ENCODE results near the gene HABP4. TPM values are rescaled to one million over a fixed set of nuclear protein-coding genes. Genes with fewer than 3 reads are reported as not detected.

HABP4 gene
- total RNA-seq, 1 experiment from 2014 or later: 9.8 TPM

GRCh38 chr9:96423322-96423984 is 26.5 kb upstream of the HABP4 start (continued):
- TF ChIP-seq PRDM15 (CRISPR knock-in tag; IDR thresholded peaks at IDR 0.05): no peak
- no peak for TF ChIP-seq JAZF1 (CRISPR knock-in tag; IDR thresholded peaks at IDR 0.05)
- no peak for TF ChIP-seq FOXJ3 (CRISPR knock-in tag; IDR thresholded peaks at IDR 0.05; ENCODE audit: borderline replicate concordance)
- no peak for TF ChIP-seq ZNF416 (CRISPR knock-in tag; IDR thresholded peaks at IDR 0.05)

GRCh38 chr9:96423985-96424336 is 26.0 kb upstream of the HABP4 start:
- ATAC-seq (no peak), DNase-seq (ENCODE audit: low spot score) (no peak)
- TF ChIP-seq ZMAT4 (CRISPR knock-in tag; IDR thresholded peaks at IDR 0.05) (no peak), NR2C2 (CRISPR knock-in tag; IDR thresholded peaks at IDR 0.05) (no peak), RELA (CRISPR knock-in tag; IDR thresholded peaks at IDR 0.05; ENCODE audit: borderline replicate concordance) (no peak), ZNF532 (CRISPR knock-in tag; IDR thresholded peaks at IDR 0.05; ENCODE audit: borderline replicate concordance) (no peak), ZNF671 (CRISPR knock-in tag; IDR thresholded peaks at IDR 0.05) (no peak), ERG (CRISPR knock-in tag; IDR thresholded peaks at IDR 0.05) (no peak), SMAD4 (CRISPR knock-in tag; IDR thresholded peaks at IDR 0.05) (no peak), TCF7 (CRISPR knock-in tag; IDR thresholded peaks at IDR 0.05; ENCODE audit: low read depth) (no peak), ZNF396 (CRISPR knock-in tag; IDR thresholded peaks at IDR 0.05; ENCODE audit: borderline replicate concordance) (no peak), ZNF317 (CRISPR knock-in tag; IDR thresholded peaks at IDR 0.05; ENCODE audit: borderline replicate concordance, low read depth) (no peak), ATF3 (CRISPR knock-in tag; conservative IDR thresholded peaks at IDR 0.05) (no peak), NR3C1 (CRISPR knock-in tag; conservative IDR thresholded peaks at IDR 0.05; ENCODE audit: low read depth) (no peak), IRF1 (CRISPR knock-in tag; IDR thresholded peaks at IDR 0.05) (no peak), MLX (CRISPR knock-in tag; IDR thresholded peaks at IDR 0.05) (no peak), OVOL2 (CRISPR knock-in tag; IDR thresholded peaks at IDR 0.05; ENCODE audit: borderline replicate concordance) (no peak)
- ChIA-PET POLR2A (no interaction called here), CTCF (interaction anchor here (1.4 to 1.8 kb wide), 2 partner anchors 25 to 243 kb away, joined by 4 to 5 read pairs; partner anchors contain the start of gene HABP4)
- Mint-ChIP-seq H3K9me3 (no peaks in the 10 kb centered on the region), H3K27ac (peak overlapping the region; percentile 47; the same call in 1 of the 2 replicates), H3K4me1 (peaks cover 31% of the 10 kb centered on the region), H3K36me3 (no peaks in the 10 kb centered on the region), H3K4me3 (no peak overlapping the region), H3K27me3 (ENCODE audit: low read depth) (no peaks in the 10 kb centered on the region)
